ENCODE results near the gene RGS9. TPM values are rescaled to one million over a fixed set of nuclear protein-coding genes. Genes with fewer than 3 reads are reported as not detected.

Gene RGS9
- total RNA-seq (2014; rRNA removed; shearing (Covaris generic)) (12.9 and 13.7 TPM in 2 replicates), total RNA-seq (2022) (22.2 and 26.4 TPM in 2 replicates), Bru-seq, nascent RNA (percentile 49 among the genes with signal in this experiment), BruChase-seq, experiment 1, labeled RNA remaining after a 6-hour chase (percentile 51 among the genes with signal in this experiment), BruChase-seq, experiment 2, labeled RNA remaining after a 2-hour chase (percentile 51 among the genes with signal in this experiment)
- long read RNA-seq, transcript RGS9-212 (3 exons, 2,736 nt): major isoform, 15 of 31 reads
- long read RNA-seq, partial matches to known transcripts: 3 of 31 reads
- long read RNA-seq, other reads (novel, unspliced or antisense): 9 of 31 reads

DNA sequence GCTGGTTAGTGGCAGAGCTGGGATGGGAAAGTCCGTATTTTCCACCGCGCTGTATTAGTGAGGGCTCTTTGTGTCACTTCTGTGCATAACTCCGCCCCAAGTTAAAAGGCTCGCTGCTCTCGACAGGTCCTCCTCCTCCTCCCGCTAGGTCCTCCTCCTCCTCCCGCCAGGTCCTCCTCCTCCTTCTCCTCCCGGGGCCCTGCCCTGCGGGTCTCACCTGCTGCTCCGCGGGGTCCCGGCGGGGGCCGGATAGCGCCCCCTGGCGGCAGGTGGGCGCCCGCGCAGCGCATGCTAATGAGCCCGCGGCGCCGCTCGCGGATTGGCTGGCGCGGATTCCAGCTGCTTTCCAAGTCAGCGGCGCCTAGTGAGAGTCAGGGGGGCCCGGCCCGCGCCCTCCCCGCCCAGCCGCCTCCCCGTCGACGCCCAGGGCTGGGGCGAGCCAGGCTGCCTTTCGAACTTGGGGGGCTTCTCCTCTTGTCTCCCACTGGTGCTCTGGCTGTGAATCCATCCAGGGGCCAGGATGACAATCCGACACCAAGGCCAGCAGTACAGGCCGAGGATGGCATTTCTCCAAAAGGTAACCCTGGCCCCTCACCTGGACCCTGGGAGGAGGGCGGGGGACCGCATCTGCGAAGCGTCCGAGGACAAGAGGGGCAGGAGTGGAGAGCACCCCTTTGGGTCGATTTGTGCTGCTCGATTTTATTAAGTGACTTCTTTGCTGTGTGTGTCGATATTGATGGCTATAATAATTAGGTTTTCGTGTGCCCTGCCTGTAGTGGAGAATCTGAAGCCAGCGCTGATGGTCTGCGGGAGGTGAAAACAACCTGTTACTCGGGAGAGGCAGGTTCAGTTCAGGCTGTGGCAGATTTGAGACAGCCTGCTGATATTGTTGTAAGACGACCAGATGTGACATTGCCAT, at the start of gene RGS9:
RGS9 (plus strand) TSS at position 350 of the 919 bp plus-strand sequence; CDS start at position 521, 171 bp downstream.
- TF ChIP-seq EZH2phosphoT487 (IDR thresholded peaks at IDR 0.05; ENCODE audit: borderline replicate concordance, low read depth, low read length) (no peak), CTCF (conservative IDR thresholded peaks at IDR 0.05; ENCODE audit: low read length) (peak; percentile 94)
- no peak within 1 kb of the TSS for H3K27ac ChIP-seq (ENCODE audit: low read depth, low read length, poor library complexity, severe bottlenecking)
- intact Hi-C loops (cut with micrococcal nuclease; ENCODE audit: unreplicated experiment): loop anchor here (1.0 to 2.0 kb wide), 2 partner anchors 61 to 174 kb away; no protein-coding TSS in a partner anchor
- H3K9me3 ChIP-seq (ENCODE audit: low read length): no peaks in the 10 kb centered on the region
- no peaks in the 10 kb centered on the region for H4K20me1 ChIP-seq (ENCODE audit: insufficient read depth, low read length)
- no peaks in the 10 kb centered on the region for H3K79me2 ChIP-seq (ENCODE audit: insufficient read depth, low read depth, low read length)
- H3K4me1 ChIP-seq (ENCODE audit: insufficient read depth, low read length, poor library complexity, severe bottlenecking): peaks cover 38% of the 10 kb centered on the region
- ChIA-PET POLR2A (interaction anchor here (0.9 kb wide), 1 partner anchor 61 kb away, joined by 3 read pairs; no protein-coding TSS in a partner anchor), CTCF (ENCODE audit: unreplicated experiment) (interaction anchor here (0.6 to 0.7 kb wide), 2 partner anchors 25 to 99 kb away, joined by 3 read pairs; no protein-coding TSS in a partner anchor)
- no peaks in the 10 kb centered on the region for H3K9me2 ChIP-seq (ENCODE audit: insufficient read depth, low read length)
- peak; percentile 88 for DNase-seq (ENCODE audit: low spot score)
- peak within 1 kb of the TSS; percentile 68 for H3K4me3 ChIP-seq (ENCODE audit: low read depth, low read length, poor library complexity, severe bottlenecking)
- peak within 1 kb of the TSS; percentile 97 for H3K4me2 ChIP-seq (ENCODE audit: low read length)
- no peaks in the 10 kb centered on the region for H3K36me3 ChIP-seq (ENCODE audit: insufficient read depth, low read length)
- peak within 1 kb of the TSS; percentile 68; the same call in 1 of the 2 replicates for H2AFZ ChIP-seq (ENCODE audit: low read length)
- BruUV-seq (replicated peaks): no TSS peak

DNA sequence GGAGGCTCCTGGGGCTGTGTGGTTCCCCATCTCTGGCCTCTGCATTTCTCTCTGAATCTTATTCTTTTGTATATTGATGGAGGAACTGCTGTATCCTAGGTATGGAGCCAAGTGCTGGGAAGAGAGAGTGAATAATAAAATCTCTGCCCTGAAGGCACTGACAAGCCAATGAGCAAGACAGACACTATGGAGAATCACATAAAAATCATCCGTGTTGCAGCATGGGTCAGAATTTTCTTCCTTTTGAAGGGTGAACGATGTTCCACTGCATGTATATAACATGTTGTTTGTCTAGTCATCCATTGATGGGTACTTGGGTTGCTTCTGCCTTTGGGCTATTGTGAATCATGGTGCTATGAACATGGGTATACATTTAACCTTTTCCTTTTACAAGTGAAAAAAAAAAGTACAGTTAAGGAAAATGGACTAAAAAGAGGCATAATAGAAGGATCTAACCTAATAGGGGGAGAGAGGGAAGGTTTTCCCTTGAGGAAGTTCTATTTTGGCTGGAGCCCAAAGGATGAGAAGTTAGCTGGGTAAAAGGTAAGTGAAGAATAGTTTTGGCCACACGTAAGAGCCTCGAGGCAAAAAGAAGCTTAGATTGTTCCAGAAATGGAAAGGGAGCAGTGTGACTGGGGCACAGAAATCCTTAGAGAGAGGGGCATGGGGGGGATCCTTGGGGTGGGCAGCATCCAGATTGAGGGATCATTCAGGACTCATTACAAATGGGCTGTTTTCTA, 48.4 kb upstream of the RGS9 start:
- no peaks in the 10 kb centered on the region for H3K79me2 ChIP-seq (ENCODE audit: insufficient read depth, low read depth, low read length)
- intact Hi-C loops (cut with micrococcal nuclease; ENCODE audit: unreplicated experiment): no loop called here
- no peak overlapping the region for H2AFZ ChIP-seq (ENCODE audit: low read length)
- H3K9me2 ChIP-seq (ENCODE audit: insufficient read depth, low read length): no peaks in the 10 kb centered on the region
- TF ChIP-seq EZH2phosphoT487 (IDR thresholded peaks at IDR 0.05; ENCODE audit: borderline replicate concordance, low read depth, low read length) (no peak), CTCF (conservative IDR thresholded peaks at IDR 0.05; ENCODE audit: low read length) (no peak)
- no peaks in the 10 kb centered on the region for H3K36me3 ChIP-seq (ENCODE audit: insufficient read depth, low read length)
- H3K27ac ChIP-seq (ENCODE audit: low read depth, low read length, poor library complexity, severe bottlenecking): no peak overlapping the region
- ChIA-PET CTCF (ENCODE audit: unreplicated experiment) (no interaction called here), POLR2A (interaction anchor here (0.7 kb wide), 1 partner anchor 31 kb away, joined by 3 read pairs; no protein-coding TSS in a partner anchor)
- no peaks in the 10 kb centered on the region for H3K9me3 ChIP-seq (ENCODE audit: low read length)
- H4K20me1 ChIP-seq (ENCODE audit: insufficient read depth, low read length): no peaks in the 10 kb centered on the region
- peaks cover 5% of the 10 kb centered on the region for H3K4me1 ChIP-seq (ENCODE audit: insufficient read depth, low read length, poor library complexity, severe bottlenecking)
- no peak overlapping the region for H3K4me2 ChIP-seq (ENCODE audit: low read length)
- DNase-seq (ENCODE audit: low spot score): no peak
- no TSS peak for BruUV-seq (replicated peaks)
- no peak overlapping the region for H3K4me3 ChIP-seq (ENCODE audit: low read depth, low read length, poor library complexity, severe bottlenecking)

Data from OCI-LY7 (cell line).